LNCaP clone FGC (cell line): ENCODE measurements around the gene SWSAP1.
"Not testable (repeated sequence)": the region's sequence is repeated elsewhere in the genome, so short reads cannot be mapped to it uniquely, and the experiment has no call there.

Experiments
- DNase-seq: peaks from one replicate; pipeline ENCODE4 v3.0.0-alpha.2; 2011; ENCODE audit warnings: low read depth
- H3K4me3 ChIP-seq: 2 replicates; pipeline ENCODE4 v1.5.1; 2011; ENCODE audit warnings: mild to moderate bottlenecking, low read depth, low read length, control low read depth
- TF ChIP-seq, protein P1 (sequence below): IDR thresholded peaks from 2 replicates; pipeline ENCODE4 v1.5.1; 2012; ENCODE audit warnings: mild to moderate bottlenecking; ENCODE audit not compliant: control insufficient read depth, insufficient read depth; ENCODE audit errors: extremely low read depth

The SWSAP1 gene

DNA sequence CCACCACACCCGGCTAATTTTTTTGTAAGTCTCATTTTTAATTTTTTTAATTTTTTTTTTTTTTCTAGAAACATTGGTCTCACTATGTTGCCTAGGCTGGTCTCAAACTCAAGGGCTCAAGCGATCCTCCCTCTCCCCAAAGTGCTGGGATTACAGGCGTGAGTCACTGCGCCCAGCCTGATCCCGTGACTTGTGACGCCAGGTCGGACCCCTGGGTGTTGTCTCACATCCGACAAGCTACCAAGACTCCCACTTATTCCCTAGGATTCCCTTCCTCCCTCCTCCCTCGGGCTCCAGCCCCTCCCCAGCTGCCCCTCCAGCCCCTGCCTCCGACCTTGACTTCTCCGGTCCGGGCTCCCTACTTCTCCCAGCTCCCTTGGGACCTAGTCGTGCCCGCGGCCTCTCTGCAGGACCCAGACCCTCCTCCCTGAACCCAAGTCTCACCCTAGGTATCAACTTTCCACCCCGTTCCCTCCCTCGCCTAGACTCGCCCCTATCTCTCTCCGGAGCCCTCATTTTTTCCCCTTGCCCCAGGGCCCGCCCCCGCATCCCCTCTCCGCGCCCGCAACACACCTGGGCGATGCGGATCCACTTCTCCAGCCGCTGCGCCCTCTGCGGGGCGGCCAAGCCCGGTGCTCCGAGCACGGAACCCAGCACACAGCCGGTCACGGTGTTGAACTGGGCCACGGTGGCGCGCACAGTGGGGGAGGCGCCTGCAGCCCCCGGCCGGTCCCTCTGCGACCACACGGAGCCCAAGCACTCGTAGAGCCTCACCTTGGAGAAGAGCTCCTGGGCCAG lies 31.6 kb downstream of the SWSAP1 start:
- no peak for DNase-seq
- H3K4me3 ChIP-seq, result no peak overlapping the region
- TF ChIP-seq, protein P1, sequence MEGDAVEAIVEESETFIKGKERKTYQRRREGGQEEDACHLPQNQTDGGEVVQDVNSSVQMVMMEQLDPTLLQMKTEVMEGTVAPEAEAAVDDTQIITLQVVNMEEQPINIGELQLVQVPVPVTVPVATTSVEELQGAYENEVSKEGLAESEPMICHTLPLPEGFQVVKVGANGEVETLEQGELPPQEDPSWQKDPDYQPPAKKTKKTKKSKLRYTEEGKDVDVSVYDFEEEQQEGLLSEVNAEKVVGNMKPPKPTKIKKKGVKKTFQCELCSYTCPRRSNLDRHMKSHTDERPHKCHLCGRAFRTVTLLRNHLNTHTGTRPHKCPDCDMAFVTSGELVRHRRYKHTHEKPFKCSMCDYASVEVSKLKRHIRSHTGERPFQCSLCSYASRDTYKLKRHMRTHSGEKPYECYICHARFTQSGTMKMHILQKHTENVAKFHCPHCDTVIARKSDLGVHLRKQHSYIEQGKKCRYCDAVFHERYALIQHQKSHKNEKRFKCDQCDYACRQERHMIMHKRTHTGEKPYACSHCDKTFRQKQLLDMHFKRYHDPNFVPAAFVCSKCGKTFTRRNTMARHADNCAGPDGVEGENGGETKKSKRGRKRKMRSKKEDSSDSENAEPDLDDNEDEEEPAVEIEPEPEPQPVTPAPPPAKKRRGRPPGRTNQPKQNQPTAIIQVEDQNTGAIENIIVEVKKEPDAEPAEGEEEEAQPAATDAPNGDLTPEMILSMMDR, result no peak

DNA sequence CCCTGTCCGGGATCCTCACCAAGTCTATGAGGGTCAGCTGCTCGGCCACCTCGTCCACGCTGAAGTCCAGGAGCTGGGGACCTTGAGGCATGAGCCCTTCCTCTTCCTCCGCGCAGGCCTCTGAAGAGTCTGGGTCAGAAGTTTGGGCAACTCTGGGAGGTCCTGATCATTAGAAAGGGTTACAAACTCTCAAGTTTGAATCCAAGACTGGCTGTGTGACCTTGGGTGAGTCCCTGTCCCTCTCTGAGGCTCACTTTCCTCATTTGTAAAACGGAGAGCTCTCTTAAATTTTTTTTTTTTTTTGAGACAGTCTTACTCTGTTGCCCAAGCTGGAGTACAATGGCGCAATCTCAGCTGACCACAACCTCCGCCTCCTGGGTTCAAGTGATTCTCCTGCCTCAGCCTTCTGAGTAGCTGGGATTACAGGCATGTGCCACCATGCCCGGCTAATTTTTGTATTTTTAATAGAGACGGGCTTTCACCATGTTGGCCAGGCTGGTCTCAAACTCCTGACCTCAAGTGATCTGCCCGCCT lies 32.3 kb downstream of the SWSAP1 start:
- H3K4me3 ChIP-seq, DNase-seq: not testable (repeated sequence)

DNA sequence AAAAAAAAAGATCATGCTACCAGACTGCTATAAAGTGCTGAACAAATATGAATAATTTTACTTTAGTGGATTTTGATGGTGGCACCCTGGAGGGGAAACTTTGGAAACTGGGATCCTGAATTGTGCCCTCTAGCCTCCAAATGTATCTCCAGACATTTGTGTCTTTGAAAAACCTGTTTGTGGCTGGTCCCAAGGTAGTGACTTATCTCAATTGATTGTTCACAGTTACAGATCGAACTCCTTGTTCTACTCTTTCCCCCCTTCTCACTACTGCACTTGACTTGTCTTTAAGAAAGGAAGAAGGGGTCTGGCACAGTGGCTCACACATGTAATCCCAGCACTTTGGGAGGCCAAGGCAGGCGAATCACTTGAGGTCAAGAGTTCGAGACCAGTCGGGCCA lies 34.1 kb downstream of the SWSAP1 start:
- no peak for DNase-seq
- TF ChIP-seq, protein P1, result no peak
- H3K4me3 ChIP-seq, result no peak overlapping the region

DNA sequence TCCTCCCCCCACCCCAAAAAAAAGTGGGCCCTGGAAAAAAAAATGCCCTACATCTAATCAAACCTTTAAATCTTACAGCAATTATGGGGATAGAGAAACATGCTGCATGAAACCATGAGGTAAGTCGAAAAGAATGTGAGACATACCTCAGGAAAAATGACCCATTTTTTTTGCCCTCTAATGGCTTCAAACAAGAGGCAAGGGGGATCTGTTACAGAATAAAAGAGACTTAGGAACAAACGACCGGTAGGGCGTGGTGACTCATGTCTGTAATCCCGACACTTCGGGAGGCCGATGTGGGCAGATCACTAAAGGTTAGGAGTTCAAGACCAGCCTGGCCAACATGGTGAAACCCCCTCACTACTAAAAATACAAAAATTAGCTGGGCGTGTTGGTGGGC lies 36.2 kb downstream of the SWSAP1 start:
- TF ChIP-seq, protein P1, result no peak
- no peak overlapping the region for H3K4me3 ChIP-seq
- DNase-seq, result no peak

DNA sequence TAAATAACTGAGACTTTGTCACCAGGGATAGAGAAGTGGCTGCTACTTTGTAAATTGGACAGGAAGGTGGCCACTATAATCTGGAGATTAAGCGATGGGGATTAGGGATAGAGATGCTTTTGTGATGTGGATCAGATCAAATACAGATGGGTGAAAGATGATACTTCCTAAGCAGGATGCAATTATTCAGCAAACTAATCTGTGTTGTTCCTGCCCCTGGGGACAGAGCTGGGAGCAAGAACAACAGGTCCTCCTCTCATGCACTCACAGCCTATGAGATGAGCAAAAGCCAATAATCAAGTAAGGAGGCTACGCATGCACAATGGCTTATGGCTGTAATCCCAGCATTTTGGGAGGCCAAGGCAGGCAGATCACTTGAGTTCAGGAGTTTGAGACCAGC lies 40.1 kb downstream of the SWSAP1 start:
- no peak for DNase-seq
- TF ChIP-seq, protein P1, result no peak

GRCh38 chr19:11416346-11417052 lies 42.0 kb downstream of the SWSAP1 start:
- no peak for DNase-seq
- TF ChIP-seq, protein P1, result no peak
- H3K4me3 ChIP-seq, result no peak overlapping the region

More for the DNA sequence above, 40.1 kb downstream of the SWSAP1 start:
- H3K4me3 ChIP-seq, result no peak overlapping the region

- TF ChIP-seq, protein P1, result no peak
- DNase-seq, result no peak
- H3K4me3 ChIP-seq, result no peak overlapping the region
These were observed 43.7 kb downstream of the SWSAP1 start for GRCh38 chr19:11418094-11418548.
